Muscle of arm (tissue), 12 donors: Measurements from ENCODE around the gene CSNK1G1. TPM values are rescaled to one million over a fixed set of nuclear protein-coding genes. Genes with fewer than 3 reads are reported as not detected.
A peak's percentile ranks its signal among the peaks of the same experiment; 100 is the strongest.

Experiments used
- DNase-seq: peaks from one replicate; pipeline ENCODE4 v3.0.0-alpha.2; 2013
- polyA plus RNA-seq, 12 donors: library from polyadenylated mRNA; unstranded; fragments of 120-200 nt; gene quantifications; one replicate each; pipeline ENCODE4 v1.2.1, GENCODE V29; 2013; ENCODE audit not compliant: insufficient read length in 12 of 12

Gene CSNK1G1
- polyA plus RNA-seq, 12 donors = 9.2 to 14.6 (median 11.9) TPM; not detected in 1

DNA sequence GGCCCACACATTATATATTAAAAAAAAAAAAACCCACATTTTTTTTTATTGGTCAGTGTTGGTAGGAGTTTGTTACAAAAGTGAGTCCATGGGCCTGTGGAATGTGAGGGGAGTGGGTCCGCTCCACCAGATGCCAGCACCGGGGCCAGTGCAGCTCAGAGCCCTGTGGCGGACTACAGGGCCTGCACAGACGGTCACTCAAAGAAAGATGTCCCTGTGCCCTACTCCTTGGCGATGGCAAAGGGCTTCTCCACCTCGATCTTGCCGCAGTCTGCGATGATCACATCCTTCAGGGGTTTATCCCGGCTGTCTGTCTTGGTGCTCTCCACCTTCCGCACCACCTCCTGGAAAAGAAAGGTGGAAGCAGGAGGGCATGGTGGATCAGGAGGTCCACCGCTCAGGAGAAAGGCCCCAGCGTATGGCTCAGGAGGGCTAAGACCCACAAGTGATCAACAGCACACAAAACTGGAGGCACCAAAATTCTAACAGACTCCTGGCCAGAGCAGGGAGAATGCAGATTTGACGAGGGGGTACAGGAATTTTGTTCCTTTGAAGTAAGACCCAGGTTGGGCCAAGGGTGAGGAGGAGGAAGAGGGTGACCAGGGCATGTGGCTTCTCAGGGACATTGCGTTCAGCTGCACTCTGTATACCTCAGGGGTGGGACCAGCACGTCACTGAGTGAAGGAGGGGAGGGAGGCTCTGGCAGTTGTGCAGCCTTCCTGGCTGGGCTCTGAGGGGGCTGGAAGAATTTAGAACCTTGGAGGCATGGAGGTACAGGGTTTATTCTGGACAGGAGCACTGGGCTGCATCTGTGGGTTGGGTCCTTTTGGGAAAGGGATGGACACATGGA lies 199.9 kb downstream of the CSNK1G1 start:
- DNase-seq = no peak

DNA sequence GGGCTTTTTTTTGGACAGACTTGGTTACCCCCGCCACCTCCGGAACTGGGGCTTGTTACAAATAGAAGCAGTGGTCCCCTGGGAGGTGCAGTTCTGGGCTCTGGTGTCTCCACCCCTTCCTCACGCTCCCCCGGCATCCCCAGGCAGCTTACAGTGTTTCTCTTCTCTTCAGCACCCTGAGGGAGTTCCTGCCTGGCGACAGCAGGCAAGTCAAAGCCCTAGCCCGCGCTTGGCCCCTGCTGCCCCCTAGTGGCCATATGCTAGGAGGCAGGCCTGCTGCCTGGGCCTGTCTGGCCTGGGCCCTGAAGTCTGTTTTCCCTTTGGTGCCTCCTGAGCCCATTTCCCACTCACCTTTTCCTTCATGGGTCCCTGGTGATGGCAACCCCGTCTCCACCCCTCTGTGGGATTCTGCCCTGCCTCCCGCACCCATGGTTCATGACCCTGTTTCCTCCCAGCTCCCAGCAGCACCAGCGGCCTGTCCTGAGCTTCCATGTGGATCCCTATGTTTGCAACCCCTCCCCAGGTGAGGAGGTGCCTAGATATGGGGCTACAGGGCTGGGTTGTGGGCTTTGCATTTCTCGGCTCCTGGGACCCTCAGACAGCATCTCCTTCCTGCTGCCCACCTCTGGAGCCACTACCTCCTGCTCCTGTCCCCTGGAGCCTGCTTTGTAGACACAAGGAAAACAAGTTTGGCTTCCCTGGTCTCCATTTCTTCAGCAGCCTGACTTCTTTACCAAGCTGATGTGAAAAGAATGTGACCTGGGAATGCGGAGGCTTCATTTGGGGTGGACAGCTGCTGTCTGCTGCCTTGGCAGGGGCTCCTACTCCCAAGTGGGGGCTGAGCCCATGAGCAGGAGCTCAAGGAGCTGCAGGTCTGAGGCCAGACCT lies 202.2 kb downstream of the CSNK1G1 start:
- peak; percentile 85 for DNase-seq

DNA sequence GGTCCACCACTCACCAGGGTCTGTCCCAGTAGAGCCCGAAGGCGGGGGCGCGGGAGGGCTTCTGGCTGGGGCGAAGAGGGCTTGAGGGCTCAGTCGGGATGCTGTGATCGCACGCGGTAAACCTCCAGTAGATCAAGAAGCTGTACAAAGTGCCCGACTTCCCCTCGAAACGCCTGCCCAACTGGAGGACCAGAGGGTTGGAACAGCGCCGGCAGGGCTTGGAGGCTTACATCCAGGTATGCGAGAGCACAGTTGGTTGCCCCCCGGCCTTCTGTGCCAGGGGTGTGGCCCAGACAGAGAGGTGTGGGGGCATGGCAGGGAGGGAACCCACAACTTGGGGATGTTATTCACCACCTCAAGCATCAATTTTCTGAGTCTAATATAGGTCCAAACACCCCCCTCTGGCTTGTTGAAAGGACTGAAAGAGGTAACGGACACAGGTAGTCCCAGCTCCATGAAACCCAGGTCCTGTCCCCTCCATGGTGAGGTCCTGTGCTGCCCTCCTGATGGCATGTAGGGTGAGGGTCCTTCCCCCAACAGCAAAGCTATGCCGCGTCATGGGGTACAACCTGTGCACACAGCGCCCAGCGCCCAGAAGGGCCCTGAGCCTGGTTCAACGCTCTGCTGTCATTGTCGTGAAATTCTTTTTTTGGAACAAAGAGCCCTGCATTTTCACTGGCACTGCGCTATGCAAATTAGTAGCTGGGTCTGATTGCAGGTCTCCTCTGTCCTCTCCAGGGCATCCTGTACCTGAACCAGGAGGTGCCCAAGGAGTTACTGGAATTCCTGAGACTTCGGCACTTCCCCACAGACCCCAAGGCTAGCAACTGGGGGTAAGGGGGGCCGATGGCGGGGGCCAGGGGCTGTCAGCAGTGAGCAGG lies 203.2 kb downstream of the CSNK1G1 start:
- DNase-seq = no peak

DNA sequence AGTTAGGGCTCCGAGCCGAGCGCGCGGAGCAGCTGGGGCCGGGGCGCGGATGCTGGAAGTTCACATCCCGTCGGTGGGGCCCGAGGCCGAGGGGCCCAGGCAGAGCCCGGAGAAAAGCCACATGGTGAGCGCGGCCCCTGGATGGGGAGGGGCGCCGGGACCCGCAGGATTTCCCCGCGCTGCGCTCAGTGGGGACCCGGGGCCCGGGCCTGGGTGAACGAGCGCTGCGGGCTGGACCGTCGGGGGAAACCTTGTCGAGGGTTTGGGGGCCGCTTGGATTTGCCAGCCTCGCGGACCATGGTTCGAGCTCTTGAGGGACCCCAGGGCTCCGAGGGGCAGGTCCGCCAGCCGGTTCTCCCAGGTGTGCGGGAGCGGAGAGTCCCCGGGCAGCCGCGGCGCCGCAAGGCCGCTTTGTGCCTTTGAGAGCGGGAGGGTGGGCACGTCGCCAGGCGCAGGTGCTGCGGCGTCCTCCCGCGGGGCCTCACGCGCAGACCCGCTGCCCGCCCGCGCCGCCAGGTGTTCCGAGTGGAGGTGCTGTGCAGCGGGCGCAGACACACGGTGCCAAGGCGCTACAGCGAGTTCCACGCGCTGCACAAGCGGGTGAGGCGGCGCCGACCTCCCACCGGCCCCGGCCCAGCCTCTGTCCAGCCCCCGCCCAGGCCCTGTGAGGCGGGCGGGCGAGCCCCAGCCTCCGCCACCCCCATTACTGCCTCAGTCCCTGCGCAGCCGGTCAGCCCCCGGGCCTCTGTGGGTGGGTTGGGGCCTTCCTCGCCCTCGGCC lies 204.1 kb downstream of the CSNK1G1 start, which contains the start of gene SNX22:
Gene SNX22, plus strand, starts transcription at position 5 of the 780 bp plus-strand sequence. Its CDS starts 45 bp downstream, at position 50.
- no peak for DNase-seq

DNA sequence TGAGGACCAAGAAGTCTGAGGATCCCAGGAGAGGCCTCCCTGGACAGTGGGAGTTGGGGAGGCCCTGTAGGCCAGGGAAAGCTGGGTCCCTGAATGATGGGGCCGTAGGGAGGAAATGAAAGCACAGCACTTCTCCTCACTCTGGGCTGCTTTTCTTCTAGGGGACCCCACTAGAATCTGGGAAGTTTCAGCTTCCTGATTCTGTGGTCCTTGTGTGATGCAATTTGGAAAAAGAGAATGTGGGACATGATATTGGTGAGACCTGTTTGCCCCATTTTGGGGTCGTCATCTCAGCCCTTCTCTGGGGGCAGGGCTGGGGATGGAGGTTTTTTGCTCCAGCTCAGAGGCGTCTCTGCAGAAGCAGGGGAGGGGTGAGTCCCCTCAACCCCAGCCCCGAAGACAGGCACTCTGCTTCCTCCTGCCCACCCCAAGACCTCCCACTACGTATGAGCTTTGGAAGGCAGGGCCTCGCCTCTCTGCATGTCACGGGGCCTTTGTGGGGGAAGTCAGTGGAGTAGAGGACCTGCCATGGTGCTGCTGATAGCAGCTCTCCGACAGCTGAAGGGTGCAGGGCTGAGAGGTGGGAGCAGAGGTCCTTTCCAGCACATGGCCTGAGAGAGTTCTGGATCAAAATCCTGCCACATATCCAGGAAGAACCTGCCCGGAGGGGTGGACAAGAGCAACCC lies 205.9 kb downstream of the CSNK1G1 start:
- DNase-seq = no peak

DNA sequence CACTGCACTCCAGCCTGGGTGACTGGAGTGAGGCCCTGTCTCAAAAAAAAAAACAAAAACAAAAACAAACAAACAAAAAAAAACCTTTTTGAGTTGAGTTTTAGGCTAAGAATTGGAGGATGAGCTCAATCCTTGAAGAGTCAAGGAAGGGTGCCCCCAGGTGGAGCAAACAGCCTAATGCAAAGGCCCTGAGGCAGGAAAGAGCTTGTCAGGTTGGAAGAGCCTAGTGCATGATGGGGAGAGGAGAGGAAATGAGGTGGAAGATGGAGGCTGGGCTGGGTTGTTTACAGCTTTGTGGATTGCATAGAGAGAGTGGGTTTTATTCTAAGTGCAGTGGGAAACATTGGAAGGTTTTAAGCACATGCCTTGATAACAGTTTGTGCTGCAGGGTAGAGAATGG lies 206.5 kb downstream of the CSNK1G1 start:
- no peak for DNase-seq

DNA sequence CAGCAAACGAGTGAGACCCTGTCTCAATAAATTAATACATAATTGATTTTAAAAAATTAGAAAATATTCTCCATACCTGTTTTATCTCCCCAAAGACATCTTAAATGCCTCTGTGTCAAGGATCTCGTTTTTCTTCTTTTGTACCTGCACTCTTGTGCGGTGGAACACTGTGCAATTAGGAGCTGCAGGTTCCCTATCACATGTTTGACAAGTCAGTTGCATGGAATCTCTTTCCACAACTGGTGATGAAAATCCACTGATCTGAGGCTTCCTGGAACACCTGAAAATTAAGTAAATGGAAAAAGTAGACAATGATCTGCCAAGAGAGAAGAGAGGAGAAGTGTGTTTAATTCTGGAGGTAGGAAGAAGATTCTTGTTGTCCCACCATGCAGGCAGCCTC lies 207.4 kb downstream of the CSNK1G1 start:
- no peak for DNase-seq

DNA sequence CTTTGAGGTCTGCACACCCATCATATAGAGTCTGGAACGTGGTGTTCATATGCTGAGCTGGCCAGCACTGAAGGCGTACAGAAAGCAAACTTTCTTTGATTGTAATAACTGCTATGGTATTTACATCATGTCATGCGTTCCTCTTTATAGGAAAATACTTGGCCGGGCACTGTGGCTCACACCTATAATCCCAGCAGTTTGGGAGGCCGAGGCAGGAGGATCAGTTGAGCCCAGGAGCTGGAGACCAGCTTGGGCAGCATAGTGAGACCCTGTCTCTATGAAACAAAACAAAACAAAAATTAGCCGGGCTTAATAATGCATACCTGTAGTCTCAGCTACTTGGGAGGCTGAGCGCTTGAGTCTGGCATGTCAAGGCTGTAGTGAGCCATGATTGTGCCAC lies 207.8 kb downstream of the CSNK1G1 start:
- DNase-seq = no peak

DNA sequence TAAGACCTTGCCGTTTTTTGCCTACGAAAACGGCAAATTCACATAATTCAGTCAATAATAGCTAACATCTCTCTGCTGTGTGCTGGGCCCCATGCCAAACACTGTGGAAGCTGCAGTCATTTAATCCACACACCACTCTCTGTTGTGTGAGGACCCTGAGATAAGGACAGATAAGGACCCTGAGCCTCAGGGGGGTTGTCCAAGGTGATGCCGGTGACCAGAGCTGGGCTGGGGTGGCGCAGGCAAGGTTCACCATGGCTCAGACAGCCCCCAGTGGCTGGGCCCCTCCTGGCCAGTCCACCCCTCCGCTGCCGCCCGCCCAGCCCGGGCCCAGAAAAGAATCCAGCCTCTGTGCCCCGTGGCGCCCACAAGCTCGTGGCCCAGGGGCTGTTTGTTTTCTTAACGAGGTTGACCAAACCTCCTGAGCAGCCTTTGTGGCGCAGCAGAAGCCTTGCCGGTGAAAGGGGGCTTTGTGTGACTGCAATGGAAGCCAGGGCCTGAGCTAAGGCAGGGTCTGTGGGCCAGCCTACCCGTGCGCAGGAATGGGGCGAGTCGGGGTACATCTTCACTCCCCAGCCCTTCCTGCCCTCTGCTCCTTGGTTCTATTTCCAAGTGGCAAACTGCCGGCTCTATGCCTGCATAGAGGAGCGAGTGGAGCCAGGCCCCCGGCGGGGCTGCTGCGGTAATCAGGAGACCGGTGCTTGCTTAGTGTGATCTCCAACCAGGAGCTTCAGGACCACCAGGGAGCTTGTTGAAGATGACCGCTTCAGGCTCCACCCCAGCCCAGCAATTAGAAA lies 208.9 kb downstream of the CSNK1G1 start:
- no peak for DNase-seq

DNA sequence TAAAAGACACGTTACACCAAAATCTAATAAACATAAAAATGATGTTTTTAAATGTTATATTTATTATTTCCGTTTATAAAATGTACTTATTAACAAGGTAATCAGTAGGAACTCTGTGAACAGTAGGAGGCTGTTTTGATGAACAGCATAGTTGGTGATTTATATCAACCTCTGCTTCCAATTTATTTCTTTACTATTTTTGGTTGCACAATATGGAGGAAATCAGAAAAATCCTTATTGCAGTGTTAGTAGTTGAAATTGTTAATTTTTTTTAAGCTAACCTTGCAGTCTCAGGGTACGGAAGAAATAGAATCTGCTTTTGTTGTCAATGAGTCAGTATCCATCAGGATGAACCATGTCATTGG lies 209.5 kb downstream of the CSNK1G1 start:
- DNase-seq = no peak

DNA sequence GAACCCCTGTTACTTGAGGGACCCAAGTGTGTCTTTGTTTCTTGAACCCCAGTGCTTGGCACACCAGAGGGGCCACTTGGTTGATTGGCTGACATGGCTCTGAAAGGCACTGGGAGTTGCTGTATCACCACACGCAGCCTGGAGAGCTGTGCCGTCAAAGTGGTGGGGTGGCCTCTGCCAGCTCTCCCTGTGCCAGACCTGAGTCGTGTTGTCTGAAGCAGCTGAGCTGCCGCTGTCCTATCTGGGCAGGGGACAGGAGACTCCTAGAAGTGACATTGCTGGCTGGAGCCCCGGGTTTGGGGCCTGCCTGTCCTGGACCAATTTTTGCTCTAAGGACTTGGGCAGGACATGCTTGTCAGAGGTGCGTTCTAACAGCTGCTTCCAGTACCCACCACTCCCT lies 209.9 kb downstream of the CSNK1G1 start:
- no peak for DNase-seq

DNA sequence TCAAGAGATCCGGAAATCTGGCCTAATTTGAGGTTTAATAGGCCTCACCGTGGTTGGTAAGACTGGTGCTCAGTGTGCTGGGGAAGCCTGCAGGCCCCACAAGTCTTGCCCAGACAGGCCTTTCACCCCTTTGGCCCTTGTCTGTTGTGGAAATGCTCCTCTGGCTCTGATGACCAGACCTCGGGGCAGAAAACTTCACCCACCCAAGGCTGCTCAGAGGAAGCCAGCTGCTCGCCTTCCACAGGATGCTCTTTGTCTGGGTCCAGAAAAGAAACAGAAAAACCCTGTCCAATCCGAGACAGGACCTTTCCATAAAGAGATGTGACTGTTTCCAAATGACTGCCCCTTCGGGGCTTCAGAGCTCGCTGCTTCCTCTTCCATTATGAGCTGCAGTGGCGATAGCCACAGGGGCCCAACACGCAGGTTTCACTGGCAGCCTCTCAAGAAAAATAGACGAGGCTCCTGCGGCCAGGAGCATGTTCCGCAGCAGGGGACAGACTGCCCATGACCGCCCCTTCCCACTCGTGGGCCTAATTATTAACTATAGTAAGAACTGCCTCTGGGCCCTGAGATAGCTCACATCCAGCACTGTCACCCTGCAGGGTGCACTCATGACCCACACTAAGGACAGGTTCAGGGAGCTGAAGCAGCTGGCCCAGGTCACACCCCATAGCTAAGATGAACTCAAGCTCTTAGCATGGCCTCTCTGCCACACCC lies 211.2 kb downstream of the CSNK1G1 start:
- no peak for DNase-seq

DNA sequence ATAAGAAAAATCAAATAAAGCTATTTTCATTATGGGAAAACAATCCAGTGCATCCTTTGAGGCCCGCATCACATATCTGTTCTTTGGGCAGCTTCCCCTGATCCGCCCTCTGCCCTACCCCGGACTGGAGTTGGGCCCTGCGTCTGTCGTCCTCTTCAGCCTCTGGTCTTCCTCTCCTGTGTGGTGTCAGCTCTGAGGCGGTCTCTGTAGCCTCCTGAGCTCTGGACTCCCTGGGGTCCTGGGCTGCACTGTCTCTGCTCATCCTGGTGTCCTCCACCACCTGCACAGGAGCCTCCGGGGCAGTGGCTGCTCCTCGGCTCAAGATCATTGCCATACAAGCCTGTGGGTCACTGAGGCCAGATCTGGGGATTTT lies 211.8 kb downstream of the CSNK1G1 start:
- DNase-seq = no peak

DNA sequence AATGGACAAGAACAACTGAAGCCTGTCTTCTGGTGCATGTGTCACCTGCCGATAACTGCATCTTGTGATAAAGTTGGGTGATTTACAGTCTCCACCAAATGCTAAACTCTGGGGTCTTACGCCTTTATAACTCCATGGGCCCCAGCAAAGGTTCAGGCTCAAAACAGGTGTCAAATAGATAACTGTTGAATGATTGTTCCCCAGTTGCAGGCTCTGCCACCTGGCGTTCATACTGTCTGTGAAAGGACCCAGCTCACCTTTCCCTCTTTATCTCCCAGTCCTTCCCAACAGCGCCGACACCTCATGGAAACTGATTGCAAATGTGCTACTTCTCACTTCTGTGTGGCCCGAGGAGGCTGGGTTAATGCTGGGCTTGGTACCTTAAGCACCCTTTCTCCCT lies 212.7 kb downstream of the CSNK1G1 start:
- no peak for DNase-seq

DNA sequence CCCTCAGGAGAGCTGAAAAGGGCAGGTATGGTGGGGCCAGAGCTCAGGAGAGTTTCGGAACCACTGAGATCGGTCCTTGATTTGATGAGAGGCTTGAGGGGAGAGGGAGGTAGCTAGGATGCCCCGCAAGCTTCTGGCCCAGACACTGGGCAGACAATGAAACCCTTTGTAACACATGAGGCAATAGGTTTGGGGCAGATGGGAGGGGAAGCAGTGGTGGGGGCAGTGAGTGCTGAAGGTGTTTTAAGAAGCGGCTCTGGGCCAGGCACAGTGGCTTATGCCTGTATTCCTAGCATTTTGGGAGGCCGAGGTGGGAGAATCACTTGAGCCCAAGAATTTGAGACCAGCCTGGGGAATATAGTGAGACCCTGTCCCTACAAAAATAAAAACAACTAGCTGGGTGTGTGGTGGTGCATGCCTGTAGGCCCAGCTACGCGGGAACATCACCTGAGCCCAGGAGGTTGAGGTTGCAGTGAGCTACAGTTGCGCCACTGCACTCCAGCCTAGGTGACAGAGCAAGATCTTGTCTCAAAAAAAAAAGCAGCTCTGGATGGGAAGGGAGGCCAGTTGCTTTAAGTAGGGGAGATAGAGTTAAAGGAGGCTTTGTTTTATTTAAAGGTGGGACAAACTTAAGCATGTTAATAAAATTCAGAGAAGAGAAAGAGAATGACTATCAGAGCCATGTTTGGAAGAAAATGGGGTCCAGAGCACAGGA lies 214.0 kb downstream of the CSNK1G1 start:
- DNase-seq = no peak

DNA sequence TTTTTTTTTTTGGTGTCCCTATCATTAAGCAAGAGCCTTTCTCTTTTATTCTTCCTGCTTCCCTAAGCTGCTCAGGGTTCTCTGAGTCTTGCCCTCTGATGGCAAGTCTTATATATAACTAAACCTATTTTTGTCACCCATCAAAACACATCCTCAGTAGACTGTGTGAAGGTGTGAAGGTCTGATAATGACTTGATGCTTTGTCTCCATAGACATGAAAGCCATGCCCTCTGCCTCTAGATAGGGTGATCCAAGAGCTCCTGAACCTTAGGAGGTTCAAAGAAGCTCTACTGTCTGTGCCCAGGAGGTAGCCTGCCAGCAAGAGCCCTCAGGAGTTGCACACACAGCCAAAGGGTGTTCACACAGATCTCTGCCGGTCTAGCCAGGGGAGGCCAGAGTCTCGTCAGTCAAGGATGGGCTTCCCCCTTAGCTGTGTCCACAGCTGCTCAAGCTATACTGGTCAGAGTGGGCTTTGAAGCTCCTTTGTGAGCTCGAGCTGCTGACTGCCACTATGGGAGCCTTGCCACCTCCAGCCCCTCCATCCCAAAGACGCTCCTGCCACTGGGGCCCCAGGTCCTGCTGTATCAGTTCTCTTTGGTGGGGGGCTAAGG lies 217.5 kb downstream of the CSNK1G1 start:
- DNase-seq = no peak

DNA sequence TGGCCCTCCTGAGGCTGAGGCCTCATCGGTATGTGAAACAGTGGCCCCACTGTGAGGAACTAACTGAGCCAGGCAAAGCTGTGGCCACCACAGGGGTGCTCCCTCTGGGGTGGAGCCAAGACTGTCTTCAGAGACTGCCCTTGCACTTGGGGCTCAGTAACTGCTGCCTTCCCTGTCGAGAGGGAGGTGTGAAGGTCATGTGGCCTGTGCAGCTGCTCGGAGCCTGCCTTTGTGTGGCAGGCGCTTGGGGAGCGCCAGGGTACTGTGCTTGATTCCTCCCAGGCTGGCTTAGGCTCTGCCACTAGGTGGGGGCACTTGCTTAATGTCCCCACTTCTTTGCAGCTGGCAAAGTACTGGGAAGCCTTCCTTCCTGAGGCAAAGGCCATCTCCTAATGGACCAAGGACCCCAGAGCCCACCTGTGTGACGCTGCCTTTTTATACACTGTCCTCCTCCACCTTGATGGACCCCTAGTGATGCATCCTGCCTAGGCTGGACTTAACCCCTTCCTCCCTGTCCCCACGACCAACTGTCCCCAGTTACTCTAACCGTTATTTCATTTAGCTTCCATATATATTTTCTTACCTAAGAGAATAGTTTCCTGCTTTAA lies 218.6 kb downstream of the CSNK1G1 start:
- no peak for DNase-seq
